IPS-NIHi7 (cell line): ENCODE measurements around the gene PKP4.
"Not testable (repeated sequence)": the region's sequence is repeated elsewhere in the genome, so short reads cannot be mapped to it uniquely, and the experiment has no call there.

ENCODE experiments used
- DNase-seq: peaks from one replicate; pipeline ENCODE4 v3.0.0; 2012; ENCODE audit warnings: mixed read lengths; ENCODE audit errors: extremely low spot score

PKP4 gene

DNA sequence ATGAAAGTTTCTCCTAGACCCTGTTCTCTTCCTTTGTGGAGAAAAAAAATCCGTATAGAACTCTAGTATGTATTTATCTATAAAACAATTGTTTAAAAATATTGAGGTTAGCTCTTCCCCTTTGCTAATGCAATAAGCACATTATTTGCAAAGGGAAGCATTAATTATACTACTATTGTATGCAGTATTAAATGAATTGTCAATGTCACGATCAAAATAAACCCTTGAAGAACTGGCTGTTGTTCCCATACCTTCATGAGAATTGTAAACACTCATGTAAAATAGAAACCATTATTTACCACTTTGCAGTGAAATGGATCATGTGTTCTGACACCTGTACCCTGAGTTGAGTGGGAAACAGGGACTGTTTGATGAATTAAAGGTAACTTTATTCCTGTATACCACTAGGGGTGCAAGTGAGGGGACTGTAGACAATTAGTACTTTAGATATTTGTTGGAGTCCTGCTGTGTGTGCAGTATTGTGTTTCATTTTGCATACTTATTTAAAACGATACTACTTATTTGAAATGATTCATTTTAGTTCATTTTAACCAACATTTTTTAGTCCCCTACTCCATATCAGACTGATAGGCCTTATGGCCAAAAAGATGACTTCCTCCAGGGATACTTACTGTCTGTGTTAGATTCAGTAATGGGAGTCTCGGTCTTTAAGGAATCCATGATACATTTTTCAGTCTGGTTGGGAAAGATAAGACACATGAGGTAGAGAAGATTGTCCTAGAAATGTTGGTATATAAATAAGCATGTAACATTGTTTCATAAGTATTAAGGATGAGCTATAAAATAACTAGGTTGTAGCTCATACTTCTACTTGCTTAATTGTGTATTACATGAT, 7.9 kb downstream of the PKP4 start:
- no peak for DNase-seq

DNA sequence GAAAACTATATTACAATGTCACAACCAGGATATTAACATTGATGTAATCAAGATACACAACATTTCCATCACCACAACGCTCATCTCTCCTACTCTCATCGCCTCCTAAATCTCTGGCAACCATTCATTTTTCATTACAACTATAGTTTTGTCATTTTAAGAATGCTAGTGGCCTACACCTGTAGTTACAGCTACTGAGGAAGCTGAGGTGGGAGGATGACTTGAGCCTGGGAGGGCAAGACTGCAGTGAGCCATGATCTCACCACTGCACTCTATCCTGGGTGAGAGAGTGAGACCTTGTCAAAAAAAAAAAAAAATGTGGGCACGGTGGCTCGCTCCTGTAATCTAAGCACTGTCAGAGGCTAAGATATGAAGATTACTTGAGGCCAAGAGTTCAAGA, 10.5 kb downstream of the PKP4 start:
- DNase-seq = no peak

GRCh38 chr2:158472829-158473228, 16.1 kb downstream of the PKP4 start:
- not testable (repeated sequence) for DNase-seq

- not testable (repeated sequence) for DNase-seq
These were observed 16.5 kb downstream of the PKP4 start for GRCh38 chr2:158473300-158473699.

DNA sequence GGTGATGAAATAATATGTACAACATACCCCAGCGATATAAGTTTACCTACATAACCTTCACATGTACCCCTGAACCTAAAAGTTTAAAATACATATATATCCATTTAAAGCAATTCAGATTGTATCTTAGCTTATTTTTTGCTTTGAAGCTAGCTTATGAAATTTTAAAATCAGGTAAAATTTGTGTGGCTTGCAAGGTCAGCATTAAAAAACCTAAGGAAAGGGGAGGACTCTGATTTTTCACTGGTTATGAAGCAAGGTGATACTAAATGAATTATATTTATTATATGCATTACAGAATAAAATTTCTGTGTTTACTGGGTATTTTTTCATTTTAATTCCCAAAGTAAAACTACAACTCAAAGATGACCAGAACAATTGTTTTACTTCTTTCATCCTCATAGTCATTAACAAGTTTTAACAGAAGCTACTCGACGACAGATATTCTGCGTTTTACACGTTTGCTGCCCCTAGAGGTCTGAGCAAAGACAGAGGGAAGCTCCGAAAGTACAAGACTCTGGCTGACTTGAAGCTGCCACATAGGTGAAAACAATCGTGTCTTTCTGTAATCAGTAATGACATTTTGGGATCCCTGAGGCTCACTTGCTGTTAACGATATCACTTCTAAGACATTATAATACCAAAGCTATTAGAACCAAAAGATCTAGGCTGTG, 17.1 kb downstream of the PKP4 start:
- DNase-seq = peak; percentile 30

DNA sequence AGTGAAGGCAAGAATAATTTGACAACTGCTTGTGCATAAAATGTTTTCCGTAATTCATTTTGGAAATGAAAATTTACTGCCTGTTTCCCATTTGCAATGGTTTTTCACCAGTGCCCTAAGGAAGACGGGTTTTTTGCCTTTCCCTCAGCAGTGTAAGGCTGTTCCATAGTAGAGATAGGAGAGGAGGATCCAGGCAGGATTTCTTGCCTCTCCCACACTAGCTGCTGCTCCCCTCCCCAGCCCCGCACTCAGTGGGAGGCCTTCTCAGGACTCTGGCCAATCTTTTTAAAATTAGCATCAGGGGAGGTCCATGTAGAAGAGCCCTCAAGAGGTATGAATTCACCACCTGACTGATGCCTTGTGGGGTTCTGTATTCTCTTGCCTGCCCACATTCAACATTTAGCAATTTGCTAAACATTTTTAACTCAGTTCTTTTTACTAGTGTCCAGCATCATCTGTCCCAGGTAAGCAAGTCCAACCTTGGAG, 17.8 kb downstream of the PKP4 start:
- not testable (repeated sequence) for DNase-seq

DNA sequence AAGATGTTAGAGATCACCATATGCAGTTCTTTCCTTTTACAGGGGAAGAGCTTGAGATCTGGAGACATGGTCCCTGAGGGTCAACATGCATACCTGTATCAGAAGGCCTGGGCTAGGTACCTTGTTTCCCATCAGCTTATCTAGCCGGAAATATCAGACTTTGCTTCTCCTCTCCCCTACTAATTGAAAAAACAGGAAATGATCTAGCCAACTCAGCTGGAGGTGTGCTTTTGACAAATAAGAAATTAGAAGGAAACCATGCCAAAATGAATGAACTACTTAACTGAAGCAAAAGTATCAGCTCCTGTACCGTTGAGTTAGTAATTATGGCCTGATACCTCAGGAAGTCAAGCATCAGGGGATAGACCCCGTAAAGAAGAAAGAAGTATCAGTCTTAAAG, 20.4 kb downstream of the PKP4 start:
- no peak for DNase-seq

DNA sequence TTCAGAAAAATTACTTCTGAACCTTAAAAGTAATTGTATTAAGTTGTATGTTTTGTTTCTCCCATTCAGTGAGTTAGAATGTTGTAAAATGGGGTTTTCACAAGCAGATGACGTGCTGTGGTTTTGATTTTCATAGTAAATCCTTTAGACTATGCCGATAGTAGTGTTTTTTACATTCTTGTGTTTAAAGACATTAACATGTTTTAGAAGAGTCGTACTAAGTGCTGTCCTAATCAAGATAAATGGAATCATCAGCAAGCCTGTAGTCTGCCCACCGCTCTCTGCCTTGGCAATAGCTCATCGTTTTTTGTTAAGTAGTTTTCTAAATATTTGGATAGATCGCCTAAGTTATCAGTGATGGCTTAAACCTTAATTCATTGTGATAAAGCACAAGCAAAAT, 21.5 kb downstream of the PKP4 start:
- no peak for DNase-seq

GRCh38 chr2:158478816-158479215, 22.1 kb downstream of the PKP4 start:
- DNase-seq = no peak

- DNase-seq = no peak
These were observed 24.4 kb downstream of the PKP4 start for GRCh38 chr2:158481116-158481515.

GRCh38 chr2:158482594-158482993, 25.8 kb downstream of the PKP4 start:
- DNase-seq = no peak

DNA sequence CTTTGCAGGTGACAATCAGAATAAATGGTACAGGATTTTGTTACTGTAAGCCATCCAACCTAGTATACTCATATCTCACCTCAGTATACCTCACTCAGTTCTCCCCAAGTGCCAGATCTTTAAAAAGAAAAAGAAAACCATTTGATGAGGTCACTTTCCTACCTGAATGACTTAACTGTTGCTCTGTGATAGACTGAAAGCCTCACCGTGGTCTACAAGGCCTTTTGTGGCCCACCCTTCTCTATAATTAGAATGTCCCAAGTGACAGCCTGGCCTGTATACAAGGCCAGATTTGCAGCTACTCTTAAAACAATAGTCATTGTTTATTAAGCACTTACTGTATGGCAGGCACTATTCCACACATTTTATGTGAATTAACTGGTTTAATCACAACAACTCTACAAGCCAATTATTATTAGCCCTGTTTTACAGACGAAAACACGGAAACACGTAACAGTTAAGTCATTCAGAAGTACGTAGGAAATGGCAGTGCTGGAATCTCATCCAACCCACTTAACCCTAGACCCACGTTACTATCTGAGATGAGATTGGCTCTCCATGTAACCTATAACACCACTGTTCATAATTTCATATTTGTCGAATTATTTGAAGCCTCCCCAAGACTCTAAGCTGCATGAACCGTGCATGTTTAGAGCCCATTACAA, 28.3 kb downstream of the PKP4 start:
- DNase-seq = no peak

DNA sequence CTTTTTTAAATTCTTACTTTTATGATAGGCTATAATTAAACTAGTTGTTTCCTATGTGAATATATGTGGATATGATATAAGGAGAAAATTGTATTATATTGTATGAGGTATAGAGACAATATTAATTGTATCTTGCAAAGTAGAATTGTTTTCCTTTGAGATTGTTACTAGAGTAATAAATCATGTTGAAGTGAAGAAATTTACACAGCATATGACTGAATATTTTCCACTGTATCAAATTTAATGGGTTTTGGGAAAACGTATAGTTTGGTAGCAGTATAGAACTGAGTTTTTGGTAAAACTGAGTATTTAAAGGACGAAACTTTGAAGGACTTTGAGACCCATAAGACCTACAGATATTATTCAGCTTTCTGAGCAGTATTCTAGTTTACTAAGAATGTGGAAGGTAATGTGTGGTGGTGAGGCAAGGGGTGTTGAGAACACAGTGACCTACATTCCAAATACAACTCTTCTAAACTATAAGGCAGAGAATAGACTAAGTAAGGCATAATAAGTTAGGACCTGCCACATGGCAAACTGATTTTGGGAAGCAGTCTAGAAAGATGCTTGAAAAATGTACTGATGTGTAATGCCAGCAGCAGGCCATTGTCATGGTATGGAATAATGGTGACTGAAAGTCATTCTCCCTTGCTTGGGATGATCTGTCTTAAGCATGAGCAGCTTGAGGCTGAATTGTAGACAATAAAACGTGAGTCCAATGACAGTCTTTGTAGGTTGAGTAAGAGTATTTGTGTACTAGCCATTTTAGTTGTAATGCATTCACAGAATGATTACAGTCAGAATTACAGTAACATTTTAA, 29.6 kb downstream of the PKP4 start:
- DNase-seq = no peak

DNA sequence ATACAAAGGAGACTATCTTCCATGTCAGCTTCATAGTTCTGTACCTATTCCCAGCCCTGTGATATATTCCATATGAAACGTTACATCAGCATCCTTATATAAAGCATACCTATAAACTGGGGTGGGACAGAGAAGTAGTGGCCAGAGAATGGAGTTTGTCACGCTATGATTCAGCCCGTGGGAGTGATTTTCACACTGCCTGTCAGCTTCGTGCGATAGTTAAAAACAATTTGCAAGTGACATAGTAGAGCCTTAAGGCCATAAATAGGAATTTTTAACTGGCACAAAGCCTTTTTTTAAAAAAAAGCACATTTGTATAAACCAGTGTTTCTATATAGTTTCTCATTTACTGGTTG, 30.2 kb downstream of the PKP4 start:
- DNase-seq = no peak

- DNase-seq = no peak
These were observed 30.7 kb downstream of the PKP4 start for GRCh38 chr2:158487419-158487818.

- DNase-seq = no peak
These were observed 31.9 kb downstream of the PKP4 start for GRCh38 chr2:158488442-158489216.

- no peak for DNase-seq
These were observed 32.8 kb downstream of the PKP4 start for GRCh38 chr2:158489366-158490112.

- no peak for DNase-seq
These were observed 34.3 kb downstream of the PKP4 start for GRCh38 chr2:158491072-158491471.

DNA sequence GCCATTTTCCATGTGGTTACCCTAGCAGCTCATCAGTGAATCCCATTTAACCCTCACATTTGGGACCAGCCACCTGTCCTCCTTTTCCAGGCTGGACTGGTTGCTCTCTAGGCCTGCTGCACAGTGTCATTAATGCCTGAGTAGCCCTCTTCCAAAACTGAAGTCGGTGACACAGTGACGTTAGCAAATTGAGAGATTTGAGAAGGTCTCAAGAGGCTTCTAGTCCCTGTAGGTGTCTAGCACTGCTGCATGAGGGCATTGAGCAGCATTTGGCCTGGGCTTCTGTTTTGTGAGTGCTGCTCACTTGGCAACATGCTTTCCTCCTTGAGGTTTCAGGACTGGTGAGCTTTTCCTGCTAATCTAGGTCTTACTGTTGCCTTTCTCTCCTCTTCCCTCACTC, 36.7 kb downstream of the PKP4 start:
- DNase-seq = no peak

DNA sequence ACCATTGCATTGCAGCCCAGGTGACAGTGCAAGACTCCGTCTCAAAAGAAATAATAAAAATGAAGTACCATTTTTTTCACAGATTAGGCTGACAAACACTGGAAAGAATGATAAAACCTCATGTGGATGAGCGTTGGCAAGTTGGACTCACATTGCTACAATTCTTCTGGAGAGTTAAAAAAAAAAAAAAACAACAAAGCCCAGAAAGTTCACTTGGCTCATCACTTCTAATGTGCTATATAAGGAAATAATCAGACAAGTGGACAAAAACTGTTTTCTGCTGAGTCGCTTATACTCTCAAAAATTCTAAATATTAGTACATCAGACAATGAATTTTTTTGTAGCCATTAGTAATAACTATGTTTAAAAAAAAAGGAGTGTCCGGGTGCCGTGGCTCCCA, 38.4 kb downstream of the PKP4 start:
- no peak for DNase-seq
